Activated CD8-positive, alpha-beta T cell treated with anti-CD3 and anti-CD28 coated beads for 36 hours (primary cell): ENCODE results near the gene CCDC171. TPM values are rescaled to one million over a fixed set of nuclear protein-coding genes. Genes with fewer than 3 reads are reported as not detected.

Source experiments
- ATAC-seq: fragments of 200-7000 bp; cut with Tn5 transposase; one replicate; pipeline ENCODE4 v1.10.0; 2021; ENCODE audit warnings: mild to moderate bottlenecking, moderate library complexity
- CTCF ChIA-PET: fragments of 350-600 bp; sonication (Branson Sonifier 250); formaldehyde crosslinking; loops from one replicate; lab custom pipeline; 2021; ENCODE audit warnings: antibody characterized with exemption; lab: Charles Lee
- POLR2A ChIA-PET: fragments of 350-600 bp; sonication (Branson Sonifier 250); formaldehyde crosslinking; loops from one replicate; lab custom pipeline; 2021; ENCODE audit warnings: antibody characterized with exemption; lab: Charles Lee
- DNase-seq: peaks from one replicate; pipeline ENCODE4 v3.0.0-alpha.2; 2020
- H3K27ac Mint-ChIP-seq: one replicate; pipeline ENCODE4 v1.8.0; 2021; ENCODE audit warnings: mild to moderate bottlenecking, mixed read lengths
- H3K27me3 Mint-ChIP-seq: one replicate; pipeline ENCODE4 v1.8.0; 2021; ENCODE audit warnings: mixed read lengths
- H3K36me3 Mint-ChIP-seq: one replicate; pipeline ENCODE4 v1.8.0; 2021; ENCODE audit warnings: low read depth, mixed read lengths
- H3K4me1 Mint-ChIP-seq: one replicate; pipeline ENCODE4 v1.8.0; 2021; ENCODE audit warnings: low read depth, mixed read lengths
- H3K4me3 Mint-ChIP-seq: one replicate; pipeline ENCODE4 v1.8.0; 2021; ENCODE audit warnings: mild to moderate bottlenecking, moderate library complexity, mixed read lengths
- H3K9me3 Mint-ChIP-seq: one replicate; pipeline ENCODE4 v1.8.0; 2021; ENCODE audit warnings: mixed read lengths
- CTCF ChIP-seq: fragments of 200-600 bp; IDR thresholded peaks from one replicate; pipeline ENCODE4 v1.8.0; 2022; ENCODE audit warnings: antibody characterized with exemption, mild to moderate bottlenecking
- intact Hi-C: fragments of 100-400 bp; cut with micrococcal nuclease; formaldehyde crosslinking; loops from one replicate; pipeline ENCODE4 v1.10.0; 2022
- total RNA-seq, 2 experiments: library from RNA; stranded (reverse); gene quantifications; one replicate each; pipeline ENCODE4 v1.2.3, GENCODE V29; 2021

CCDC171 gene
- total RNA-seq, 2 experiments from 2014 or later = 2.1 to 2.3 TPM

GRCh38 chr9:16004613-16005012 is 451.8 kb downstream of the CCDC171 start:
- Mint-ChIP-seq H3K4me3 (no peak overlapping the region), H3K27ac (no peak overlapping the region), H3K4me1 (no peaks in the 10 kb centered on the region), H3K27me3 (no peaks in the 10 kb centered on the region), H3K36me3 (no peaks in the 10 kb centered on the region), H3K9me3 (peaks cover 2% of the 10 kb centered on the region)
- ATAC-seq = no peak
- POLR2A ChIA-PET = no interaction called here
- no peak for DNase-seq
- intact Hi-C loops = no loop called here
- TF ChIP-seq CTCF = no peak
- CTCF ChIA-PET = no interaction called here

GRCh38 chr9:16010221-16010620 is 457.4 kb downstream of the CCDC171 start:
- DNase-seq = no peak
- no peak overlapping the region for H3K4me3 Mint-ChIP-seq
- H3K36me3 Mint-ChIP-seq = no peaks in the 10 kb centered on the region
- intact Hi-C loops = no loop called here
- ChIA-PET POLR2A (no interaction called here), CTCF (no interaction called here)
- no peak overlapping the region for H3K27ac Mint-ChIP-seq
- no peak for TF ChIP-seq CTCF
- H3K27me3 Mint-ChIP-seq = no peaks in the 10 kb centered on the region
- ATAC-seq = no peak
- H3K4me1 Mint-ChIP-seq = no peaks in the 10 kb centered on the region
- H3K9me3 Mint-ChIP-seq = peaks cover 2% of the 10 kb centered on the region

GRCh38 chr9:16012621-16013020 is 459.8 kb downstream of the CCDC171 start:
- no peak overlapping the region for H3K27ac Mint-ChIP-seq

GRCh38 chr9:16013366-16013765 is 460.5 kb downstream of the CCDC171 start:
- intact Hi-C loops = no loop called here
- H3K4me1 Mint-ChIP-seq = no peaks in the 10 kb centered on the region
- H3K9me3 Mint-ChIP-seq = peaks cover 8% of the 10 kb centered on the region
- POLR2A ChIA-PET = no interaction called here
- DNase-seq = no peak
- no peak for ATAC-seq
- H3K4me3 Mint-ChIP-seq = no peak overlapping the region
- no peaks in the 10 kb centered on the region for H3K36me3 Mint-ChIP-seq
- H3K27ac Mint-ChIP-seq = no peak overlapping the region
- H3K27me3 Mint-ChIP-seq = no peaks in the 10 kb centered on the region
- CTCF ChIA-PET = interaction anchor here (0.6 kb wide), 1 partner anchor 394 kb away, joined by 3 read pairs; no protein-coding TSS in a partner anchor
- TF ChIP-seq CTCF = no peak

More at GRCh38 chr9:16012621-16013020, 459.8 kb downstream of the CCDC171 start:
- Mint-ChIP-seq H3K36me3 (no peaks in the 10 kb centered on the region), H3K4me3 (no peak overlapping the region), H3K27me3 (no peaks in the 10 kb centered on the region), H3K4me1 (no peaks in the 10 kb centered on the region), H3K9me3 (peaks cover 4% of the 10 kb centered on the region)
- ChIA-PET CTCF (no interaction called here), POLR2A (no interaction called here)
- no peak for TF ChIP-seq CTCF
- ATAC-seq (no peak), DNase-seq (no peak)
- intact Hi-C loops = no loop called here

GRCh38 chr9:16013826-16014225 is 461.0 kb downstream of the CCDC171 start:
- Mint-ChIP-seq H3K36me3 (no peaks in the 10 kb centered on the region), H3K4me1 (no peaks in the 10 kb centered on the region), H3K4me3 (no peak overlapping the region), H3K27ac (no peak overlapping the region), H3K9me3 (peaks cover 8% of the 10 kb centered on the region), H3K27me3 (no peaks in the 10 kb centered on the region)
- DNase-seq (no peak), ATAC-seq (peak; percentile 37)
- intact Hi-C loops = no loop called here
- CTCF ChIA-PET = no interaction called here
- POLR2A ChIA-PET = no interaction called here
- no peak for TF ChIP-seq CTCF
